Fibroblast of upper back skin (primary cell): ENCODE measurements around the gene FREY1.

Source experiments
- DNase-seq: peaks from one replicate; pipeline ENCODE4 v3.0.0-alpha.2; 2013

FREY1 gene

DNA sequence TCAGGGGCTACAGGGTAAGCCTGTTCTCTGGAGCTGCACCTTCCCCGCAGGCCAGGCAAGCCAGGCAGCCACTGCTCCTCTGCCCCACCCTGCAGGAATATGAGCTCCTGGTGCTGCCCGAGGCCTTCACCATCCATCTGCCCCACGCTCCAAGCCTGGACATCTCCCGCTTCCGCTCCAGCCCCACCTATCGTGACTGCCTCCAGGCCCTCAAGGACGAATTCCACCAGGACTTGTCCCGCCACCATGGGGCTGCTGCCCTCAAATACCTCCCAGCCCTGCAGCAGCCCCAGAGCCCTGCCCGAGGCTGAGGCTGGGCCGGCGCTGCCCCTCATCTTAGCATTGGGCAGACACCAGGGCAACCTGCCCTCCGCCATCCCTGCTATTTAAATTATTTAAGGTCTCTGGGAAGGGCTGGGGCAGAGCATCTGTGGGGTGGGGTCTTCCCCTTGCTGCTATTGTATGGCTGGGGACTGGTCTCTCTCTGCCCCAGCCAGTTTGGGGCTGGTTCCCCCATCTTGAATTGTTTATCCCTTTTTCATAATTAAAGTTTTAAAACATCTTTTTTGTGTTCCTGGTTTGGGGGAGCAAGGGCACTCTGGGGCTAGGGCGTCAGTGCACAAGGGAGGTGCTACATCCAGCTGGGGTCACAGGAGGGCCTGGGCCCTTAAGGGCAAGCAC lies 21.6 kb upstream of the FREY1 start:
- DNase-seq: no peak

DNA sequence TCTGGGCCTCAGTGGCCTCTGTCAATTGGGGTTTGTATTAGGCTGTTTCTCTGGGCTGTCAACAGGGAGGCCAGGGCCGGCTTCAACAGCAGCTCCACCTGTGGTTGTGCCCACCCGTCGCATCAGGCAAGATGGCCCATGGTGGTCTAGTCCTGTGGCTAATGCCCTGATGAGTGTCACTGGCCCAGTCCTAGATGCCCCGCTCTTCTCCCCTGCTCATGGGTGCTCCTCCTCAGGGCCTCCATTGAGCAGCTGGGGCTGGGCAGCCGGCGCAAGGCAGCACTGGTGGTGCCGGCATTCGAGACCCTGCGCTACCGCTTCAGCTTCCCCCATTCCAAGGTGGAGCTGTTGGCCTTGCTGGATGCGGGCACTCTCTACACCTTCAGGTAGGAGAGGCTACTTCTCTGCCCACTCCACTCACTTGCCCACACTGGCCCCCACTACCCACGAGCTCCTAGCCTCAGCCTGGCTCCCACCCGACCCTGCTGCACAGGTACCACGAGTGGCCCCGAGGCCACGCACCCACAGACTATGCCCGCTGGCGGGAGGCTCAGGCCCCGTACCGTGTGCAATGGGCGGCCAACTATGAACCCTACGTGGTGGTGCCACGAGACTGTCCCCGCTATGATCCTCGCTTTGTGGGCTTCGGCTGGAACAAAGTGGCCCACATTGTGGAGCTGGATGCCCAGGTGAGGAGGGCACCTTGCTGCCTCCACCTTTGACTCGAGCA lies 20.8 kb upstream of the FREY1 start:
- DNase-seq: no peak

DNA sequence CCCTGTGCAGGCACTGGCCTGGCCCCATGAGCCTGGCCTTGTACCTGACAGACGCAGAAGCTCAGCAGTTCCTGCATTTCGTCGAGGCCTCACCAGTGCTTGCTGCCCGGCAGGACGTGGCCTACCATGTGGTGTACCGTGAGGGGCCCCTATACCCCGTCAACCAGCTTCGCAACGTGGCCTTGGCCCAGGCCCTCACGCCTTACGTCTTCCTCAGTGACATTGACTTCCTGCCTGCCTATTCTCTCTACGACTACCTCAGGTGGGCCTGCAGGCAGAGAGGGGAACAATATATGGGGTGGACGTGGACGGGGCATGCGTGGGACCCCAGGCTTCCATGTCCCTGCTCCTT lies 20.2 kb upstream of the FREY1 start:
- no peak for DNase-seq

DNA sequence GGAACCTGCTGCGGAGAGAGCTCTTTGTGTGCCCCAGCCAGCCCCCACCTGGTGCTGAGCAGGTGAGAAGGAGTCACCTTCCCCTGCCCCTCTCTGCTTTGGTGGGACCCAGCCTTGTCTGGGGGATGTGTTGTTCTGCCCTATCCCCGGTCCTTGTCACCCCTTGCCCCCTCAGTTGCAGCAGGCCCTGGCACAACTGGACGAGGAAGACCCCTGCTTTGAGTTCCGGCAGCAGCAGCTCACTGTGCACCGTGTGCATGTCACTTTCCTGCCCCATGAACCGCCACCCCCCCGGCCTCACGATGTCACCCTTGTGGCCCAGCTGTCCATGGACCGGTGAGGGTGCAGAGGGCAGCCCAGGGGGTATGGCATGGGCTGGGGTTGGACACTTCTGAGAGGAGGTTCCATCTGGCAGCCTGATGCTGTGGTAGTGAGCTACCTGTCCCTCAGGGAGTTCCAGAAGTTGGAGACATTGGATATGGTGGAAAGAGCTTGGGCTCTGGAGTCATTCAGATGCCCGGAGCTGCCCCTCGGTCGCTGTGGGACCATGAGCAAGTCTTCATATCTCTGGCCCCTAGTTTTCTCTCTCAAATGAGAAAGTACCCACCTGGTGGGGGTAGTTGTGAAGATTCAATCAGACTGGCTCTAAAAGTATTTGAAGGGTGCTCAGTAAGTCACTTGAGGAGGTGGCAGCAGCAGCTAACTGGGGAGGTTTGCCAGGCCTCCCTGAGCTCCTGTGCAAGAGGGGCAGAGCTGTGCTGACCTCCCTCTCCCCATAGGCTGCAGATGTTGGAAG lies 19.7 kb upstream of the FREY1 start:
- DNase-seq: no peak

DNA sequence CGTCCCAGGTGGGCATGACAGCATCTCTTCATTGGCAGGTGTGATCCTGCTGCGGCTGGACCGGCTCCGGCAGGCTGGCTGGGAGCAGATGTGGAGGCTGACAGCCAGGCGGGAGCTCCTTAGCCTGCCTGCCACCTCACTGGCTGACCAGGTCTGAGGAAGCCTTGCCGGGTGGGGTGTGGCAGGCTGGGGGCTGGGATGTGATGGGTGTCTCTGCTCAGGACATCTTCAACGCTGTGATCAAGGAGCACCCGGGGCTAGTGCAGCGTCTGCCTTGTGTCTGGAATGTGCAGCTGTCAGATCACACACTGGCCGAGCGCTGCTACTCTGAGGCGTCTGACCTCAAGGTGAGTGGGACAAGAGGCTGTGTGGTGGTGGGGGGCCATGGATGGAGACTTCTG lies 18.9 kb upstream of the FREY1 start:
- no peak for DNase-seq

DNA sequence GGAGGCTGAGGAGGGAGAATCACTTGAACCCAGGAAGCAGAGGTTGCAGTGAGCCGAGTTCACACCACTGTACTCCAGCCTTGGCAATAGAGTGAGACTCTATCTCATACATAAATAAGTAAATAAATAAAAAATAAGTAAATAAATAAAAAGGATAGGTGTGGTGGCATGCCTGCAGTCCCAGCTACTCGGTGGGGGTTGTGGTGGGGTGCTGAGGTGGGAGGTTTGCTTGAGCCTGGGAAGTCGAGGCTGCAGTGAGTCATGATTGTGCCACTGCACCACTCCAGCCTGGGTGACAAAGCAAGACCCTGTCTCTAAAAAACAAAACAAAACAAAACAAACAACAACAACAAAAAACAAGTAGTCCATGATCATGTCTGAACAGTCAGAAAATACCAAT lies 18.5 kb upstream of the FREY1 start:
- no peak for DNase-seq

DNA sequence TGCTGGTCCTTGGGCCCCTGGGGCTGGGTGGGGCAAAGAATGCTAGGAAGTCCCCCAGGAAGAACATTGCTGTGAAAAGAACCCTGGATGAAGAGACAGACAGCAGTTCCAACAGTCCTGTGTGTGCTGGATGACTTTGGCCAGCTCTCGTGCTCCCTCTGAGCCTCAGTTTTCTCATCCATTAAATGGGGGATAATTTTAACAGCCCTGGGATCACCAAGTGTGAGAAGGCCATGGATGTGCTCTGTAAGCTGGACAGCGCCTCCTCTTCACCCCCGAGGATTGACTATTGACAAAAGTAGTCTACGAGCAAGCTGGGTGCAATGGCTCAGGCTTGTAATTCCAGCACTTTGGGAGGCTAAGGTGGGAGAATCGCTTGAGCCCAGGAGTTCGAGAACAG lies 17.9 kb upstream of the FREY1 start:
- no peak for DNase-seq

DNA sequence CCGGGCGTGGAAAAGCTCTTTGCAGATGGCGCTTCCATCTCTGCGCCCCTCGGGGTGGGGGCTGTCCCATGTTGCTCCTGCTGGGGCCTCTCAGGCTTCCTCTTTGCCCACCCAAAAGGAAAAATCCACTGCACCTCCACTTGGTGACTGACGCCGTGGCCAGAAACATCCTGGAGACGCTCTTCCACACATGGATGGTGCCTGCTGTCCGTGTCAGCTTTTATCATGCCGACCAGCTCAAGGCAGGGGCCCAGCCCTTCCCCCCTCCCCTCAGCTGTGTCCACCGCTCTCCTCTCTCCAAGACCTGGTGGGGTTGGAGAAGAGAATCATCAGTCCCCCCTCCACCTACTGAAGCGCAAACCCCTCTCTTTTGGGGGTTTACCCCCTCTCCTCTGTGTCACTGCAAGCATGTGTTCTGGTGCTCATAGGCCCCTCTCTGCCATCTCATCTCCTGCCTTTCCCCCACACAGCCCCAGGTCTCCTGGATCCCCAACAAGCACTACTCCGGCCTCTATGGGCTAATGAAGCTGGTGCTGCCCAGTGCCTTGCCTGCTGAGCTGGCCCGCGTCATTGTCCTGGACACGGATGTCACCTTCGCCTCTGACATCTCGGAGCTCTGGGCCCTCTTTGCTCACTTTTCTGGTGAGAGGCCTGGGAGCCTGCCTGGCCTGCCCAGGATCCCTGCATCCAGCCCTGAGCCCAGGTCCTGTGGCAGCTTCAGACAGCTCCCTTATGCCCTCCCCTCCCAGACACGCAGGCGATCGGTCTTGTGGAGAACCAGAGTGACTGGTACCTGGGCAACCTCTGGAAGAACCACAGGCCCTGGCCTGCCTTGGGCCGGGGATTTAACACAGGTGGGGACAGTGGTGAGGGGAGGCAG lies 17.2 kb upstream of the FREY1 start:
- DNase-seq: no peak

DNA sequence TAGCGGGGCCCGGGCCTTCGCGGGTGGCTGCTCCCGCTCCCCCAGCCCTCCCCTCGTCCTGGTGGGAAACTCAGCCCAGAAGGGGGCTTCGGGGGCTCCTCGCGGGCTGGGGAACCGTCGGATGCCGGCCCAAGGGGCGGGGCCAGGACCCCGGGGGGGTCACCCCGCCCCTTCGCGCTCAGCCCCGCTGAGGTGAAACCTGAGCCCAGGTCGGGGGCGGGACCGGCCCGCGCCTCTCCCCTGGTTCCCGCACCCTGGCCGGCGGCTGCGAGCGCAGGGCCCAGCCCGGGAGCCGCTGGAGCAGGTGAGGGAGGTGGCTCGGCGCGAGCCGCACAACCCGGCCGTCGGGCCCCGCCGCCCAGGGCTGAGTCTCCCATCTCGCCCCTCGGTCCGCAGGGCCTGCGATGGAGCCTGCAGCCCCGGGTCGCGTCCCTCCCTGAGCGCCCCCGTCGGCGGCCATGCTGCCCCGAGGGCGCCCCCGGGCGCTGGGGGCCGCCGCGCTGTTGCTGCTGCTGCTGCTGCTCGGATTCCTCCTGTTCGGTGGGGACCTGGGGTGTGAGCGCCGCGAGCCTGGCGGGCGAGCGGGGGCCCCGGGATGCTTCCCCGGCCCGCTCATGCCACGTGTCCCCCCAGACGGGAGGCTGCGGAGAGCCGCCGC lies 15.5 kb upstream of the FREY1 start, which contains the start of gene LARGE2:
Gene LARGE2, plus strand, starts transcription at position 232 of the 658 bp plus-strand sequence. Its CDS starts 227 bp downstream, at position 459.
- DNase-seq: no peak

DNA sequence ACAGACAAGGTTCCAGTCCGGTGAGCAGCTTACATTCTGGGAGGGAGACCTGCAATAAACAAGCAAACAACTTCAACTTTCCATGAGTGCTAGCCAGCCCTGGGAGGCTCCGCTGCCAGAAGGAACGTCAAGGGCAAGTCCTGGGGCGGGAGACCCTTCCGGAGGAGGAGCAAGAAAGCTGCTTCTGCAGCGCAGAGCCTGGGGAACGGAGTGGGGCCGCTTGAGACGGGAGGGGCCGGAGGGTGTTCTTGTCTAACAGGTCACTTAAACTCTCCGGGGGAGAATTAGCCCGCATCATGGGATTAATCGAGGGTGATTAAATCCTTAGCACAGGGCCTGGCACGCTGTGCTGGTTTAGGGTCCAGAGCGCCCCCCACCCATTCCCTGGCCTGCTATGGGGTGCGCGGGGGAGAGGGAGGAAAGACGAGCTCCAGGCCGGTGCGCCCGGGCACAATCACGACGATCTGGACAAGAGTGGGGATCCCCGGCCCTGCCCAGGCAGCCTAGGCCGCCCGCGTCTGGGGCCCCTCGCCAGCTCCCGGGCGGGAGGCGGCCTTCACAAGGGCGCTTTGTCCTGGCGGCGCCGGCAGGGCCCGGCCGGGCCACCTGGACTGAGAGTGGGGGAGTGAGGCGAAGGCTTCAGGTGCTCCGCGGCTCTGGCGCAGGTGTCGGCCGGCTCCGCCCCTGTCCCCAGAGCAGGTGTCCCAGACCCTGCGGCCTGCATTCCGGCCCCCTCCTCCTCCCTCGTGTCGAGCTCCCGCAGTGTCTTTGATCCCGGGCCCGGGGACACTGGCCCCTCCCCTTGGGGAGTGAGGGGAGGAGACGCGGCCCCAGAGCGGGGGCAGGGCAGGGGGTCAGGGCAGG lies 14.7 kb upstream of the FREY1 start:
- DNase-seq: no peak

DNA sequence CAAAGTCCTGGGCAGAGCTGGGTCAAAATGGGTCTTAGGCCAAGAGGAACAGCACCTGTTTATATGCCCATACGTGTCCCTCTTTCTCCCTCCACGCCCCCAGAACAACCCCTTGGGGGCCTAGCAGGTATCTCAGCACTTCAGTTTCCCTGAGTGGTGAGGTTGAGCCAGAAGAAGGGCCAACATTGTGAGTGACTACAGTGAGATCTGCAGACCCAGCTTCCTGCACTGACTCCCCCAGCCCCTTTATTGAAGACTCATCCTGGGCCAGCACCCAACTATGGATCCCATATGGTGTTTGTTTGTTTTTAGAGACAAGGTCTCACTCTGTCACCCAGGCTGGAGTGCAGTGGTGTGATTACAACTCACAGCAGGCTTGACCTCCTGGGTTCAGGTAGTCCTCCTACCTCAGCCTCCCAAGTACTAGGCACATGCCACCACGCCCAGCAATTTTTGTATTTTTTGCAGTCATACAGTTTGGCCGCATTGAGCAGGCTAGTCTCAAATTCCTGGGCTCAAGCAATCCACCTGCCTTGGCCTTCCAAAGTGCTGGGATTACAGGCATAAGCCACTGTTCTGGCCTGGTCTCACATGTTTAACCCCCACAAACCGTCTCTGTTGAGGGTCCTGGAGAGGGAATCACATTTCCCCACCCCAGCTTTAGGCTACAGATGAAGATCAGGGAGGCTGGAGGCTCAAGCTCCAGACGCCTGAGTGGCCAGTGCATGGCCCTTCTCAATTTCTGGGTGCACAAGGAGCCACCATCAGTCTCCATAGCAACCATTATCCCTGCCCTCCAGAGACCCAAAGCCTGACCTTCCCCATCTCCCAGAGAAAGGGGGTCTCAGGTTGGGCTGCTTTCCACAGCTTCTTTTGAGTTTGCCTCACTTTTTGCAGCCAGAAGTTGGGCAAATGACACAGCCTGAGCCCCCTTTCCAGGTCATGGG lies 13.7 kb upstream of the FREY1 start:
- no peak for DNase-seq

DNA sequence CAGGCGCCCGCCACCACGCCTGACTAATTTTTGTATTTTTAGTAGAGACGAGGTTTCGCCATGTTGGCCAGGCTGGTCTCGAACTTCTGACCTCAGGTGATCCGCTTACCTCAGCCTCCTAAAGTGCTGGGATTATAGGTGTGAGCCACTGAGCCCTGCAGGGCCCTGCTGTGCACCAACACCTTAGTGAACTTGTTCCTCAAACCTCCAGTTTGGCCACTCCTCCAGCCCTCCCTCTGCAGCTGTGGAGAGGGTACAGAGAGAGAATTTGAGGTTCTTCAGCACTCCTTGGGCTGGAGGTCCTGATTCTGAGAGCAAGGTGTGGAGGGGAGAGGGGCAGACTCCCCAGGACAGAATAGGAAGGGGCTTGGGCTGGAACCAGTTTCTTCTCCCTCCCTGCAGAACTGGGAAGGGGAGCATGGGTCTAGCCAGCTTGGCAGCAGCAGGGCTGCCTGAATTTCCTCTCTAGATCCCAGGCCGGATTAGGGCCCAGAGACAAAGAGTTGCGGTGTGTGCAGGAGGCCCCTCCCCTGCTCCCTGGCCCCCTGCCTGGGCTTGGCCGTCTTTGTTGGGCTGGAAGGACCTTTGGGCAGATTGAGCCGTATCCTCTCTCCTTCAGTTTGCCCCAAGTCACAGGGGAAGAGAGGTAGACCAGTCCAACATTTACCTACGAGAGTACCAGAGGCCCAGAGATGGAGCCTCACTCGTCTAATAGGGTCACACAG lies 12.9 kb upstream of the FREY1 start:
- DNase-seq: no peak

DNA sequence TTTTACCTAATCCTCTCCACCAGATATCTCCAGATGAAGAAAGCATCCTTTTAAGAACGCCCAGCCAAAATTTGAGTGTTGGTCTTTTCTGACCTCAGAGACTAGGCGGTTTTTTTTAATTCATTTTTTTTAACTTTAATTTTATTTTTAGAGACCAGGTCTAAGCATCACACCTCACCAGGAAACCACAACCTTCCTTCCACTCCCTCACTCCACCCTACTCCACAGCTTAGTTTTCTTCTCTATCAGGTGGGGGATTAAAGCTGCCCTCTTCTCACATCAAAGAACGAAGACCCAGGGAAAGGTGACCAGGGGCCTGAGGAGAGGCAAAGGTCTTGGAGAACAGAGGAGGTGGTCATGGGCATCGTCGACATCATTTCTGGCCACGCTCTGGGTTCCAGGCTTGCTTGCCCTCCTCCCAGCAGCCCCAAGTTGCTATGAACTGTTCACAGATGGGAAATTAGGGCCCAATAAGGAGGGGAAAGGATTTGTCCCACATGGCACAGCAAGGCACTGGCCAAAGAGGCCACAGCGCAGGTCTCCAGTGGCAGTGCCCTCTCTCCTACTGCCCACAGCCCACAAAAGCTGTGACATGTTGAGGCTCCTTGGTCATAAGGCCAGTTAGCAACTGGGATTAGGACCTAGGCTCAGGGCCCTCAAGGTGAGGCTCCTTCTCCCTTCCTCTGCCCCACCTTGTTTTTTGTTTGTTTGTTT lies 12.0 kb upstream of the FREY1 start:
- DNase-seq: no peak

DNA sequence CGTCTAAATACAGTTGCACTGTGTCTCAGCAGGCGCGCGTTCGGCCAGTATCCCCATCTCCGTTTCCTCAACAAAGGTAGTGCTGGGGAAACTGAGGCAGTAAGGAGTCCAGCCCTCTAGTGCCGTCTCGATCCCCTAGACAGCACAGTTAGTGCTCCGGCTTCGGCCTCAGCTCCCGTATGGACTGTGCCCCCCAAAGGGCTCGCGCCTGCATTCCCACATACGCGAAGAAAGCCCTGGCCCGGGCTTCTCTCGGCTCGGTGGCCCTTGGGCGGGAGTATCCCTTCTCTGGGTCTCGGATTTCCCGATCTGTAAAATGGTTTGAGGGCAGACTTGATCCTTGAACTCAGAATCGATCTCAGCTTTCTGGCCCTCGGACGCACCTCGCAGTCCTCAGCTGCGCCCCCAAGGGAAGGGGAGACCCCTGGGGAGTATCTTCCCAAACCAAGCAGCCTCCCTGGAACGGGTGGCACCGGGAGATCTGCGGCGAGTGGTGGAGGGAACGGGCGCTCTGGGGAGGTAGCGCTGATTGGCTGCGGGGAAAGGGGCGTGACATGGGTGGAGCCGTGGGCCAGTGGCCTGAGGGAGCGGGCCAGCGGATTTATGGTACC lies 11.4 kb upstream of the FREY1 start:
- DNase-seq: peak; percentile 66

DNA sequence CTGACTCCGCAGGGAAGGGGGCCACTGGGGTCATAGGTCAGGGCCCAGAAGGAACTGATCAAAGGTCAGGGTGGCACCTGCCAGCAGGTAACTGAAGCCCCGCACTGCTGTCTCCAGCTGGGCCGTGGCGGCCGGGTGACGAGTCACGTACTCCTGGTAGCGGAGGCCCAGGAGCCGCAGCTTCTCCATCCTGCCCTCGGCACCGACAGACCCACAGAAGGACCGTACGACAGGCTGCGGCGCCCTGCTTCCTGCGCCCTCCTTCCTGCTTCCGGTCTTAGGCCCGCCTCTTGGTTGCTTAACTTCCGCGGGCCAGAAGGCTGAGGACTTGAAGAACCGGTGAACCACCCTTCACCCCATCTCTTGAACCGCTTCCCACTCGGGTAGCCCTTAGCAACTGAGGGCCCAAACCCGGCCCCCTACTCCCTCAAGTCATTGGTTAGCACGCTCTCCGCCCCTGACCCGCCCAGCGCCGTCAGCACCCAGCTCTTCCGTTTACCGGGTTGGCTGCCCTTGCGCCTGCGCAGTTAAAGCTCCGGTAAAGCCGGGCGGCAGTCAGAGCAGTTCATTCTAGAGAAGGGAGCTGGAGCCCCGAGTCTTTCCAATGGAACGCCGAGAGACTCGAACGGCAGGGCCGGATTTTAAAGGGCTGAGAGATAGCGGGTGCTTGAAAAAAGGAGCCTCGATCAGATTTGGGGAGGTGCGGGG lies 10.7 kb upstream of the FREY1 start, which contains the start of gene PEX16:
Gene PEX16, minus strand, starts transcription at position 255 of the 708 bp plus-strand sequence. Its CDS starts 66 bp downstream, at position 189.
- peak; percentile 100 for DNase-seq

DNA sequence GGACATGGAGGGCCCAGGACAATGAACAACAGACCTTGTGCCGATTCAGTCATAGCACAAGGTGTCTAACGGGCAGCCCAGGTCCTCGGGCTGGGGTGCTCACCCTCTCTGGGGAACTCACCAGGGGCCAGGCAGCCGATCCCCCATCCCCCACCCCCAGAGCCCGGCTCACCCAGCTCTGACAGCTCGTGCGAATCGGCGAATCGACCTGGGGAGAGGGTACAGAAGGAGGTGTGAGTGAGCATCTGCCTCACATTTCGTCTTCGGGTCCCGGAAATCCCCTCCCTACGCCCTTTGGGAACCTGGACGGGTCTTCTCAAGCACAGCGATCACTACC lies 10.2 kb upstream of the FREY1 start:
- DNase-seq: no peak

DNA sequence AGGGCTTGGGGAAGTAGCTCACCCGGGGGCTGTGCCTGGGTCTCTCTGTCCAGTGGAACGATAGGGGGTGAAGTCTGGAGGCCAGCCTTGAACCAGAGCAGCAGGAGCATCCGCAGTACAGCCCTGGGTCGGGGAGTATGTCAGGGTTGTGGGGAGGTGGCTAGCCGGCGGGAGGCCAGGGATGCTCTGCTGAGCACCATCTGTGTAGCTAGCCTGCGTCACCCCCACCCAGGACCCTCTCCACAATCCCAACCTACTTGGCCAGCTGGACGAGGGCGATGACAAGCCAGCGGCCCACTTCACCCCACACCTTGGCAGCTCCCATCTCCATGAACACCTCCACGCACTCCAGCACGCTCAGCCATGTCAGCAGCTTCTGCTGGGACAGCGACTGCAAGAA lies 8.4 kb upstream of the FREY1 start:
- DNase-seq: no peak
